HG02885 (cell line): ENCODE results near the gene TMED9.
"Not testable (repeated sequence)": the region's sequence is repeated elsewhere in the genome, so short reads cannot be mapped to it uniquely, and the experiment has no call there.

Source experiments
- ATAC-seq: cut with Tn5 transposase; IDR thresholded peaks from one replicate; pipeline ENCODE4 v1.9.1; 2021; ENCODE audit warnings: mild to moderate bottlenecking; ENCODE audit not compliant: unreplicated experiment, poor library complexity

Gene TMED9

GRCh38 chr5:177604656-177605055 is 12.7 kb downstream of the TMED9 start:
- ATAC-seq: no peak

GRCh38 chr5:177605078-177605477 is 13.1 kb downstream of the TMED9 start:
- no peak for ATAC-seq

GRCh38 chr5:177605667-177606066 is 13.7 kb downstream of the TMED9 start:
- no peak for ATAC-seq

GRCh38 chr5:177606071-177607051 is 14.4 kb downstream of the TMED9 start:
- no peak for ATAC-seq

- no peak for ATAC-seq
Measured at GRCh38 chr5:177607115-177607451, 15.1 kb downstream of the TMED9 start.

GRCh38 chr5:177607452-177608192 is 15.6 kb downstream of the TMED9 start:
- peak; percentile 56 for ATAC-seq

GRCh38 chr5:177608243-177609075 is 16.5 kb downstream of the TMED9 start:
- no peak for ATAC-seq

GRCh38 chr5:177609076-177610059 is 17.4 kb downstream of the TMED9 start:
- no peak for ATAC-seq

- ATAC-seq: no peak
Measured at GRCh38 chr5:177610131-177610769, 18.2 kb downstream of the TMED9 start.

- no peak for ATAC-seq
Measured at GRCh38 chr5:177610770-177611445, 18.9 kb downstream of the TMED9 start.

- ATAC-seq: no peak
Measured at GRCh38 chr5:177611446-177612214, 19.6 kb downstream of the TMED9 start.

GRCh38 chr5:177612215-177612673 is 20.2 kb downstream of the TMED9 start:
- no peak for ATAC-seq

- ATAC-seq: no peak
Measured at GRCh38 chr5:177620560-177620959, 28.6 kb downstream of the TMED9 start.

- ATAC-seq: not testable (repeated sequence)
Measured at GRCh38 chr5:177624172-177624571, 32.2 kb downstream of the TMED9 start.

GRCh38 chr5:177630186-177630585 is 38.2 kb downstream of the TMED9 start:
- not testable (repeated sequence) for ATAC-seq

GRCh38 chr5:177634912-177635311 is 42.9 kb downstream of the TMED9 start:
- not testable (repeated sequence) for ATAC-seq

GRCh38 chr5:177645462-177645861 is 53.5 kb downstream of the TMED9 start:
- ATAC-seq: not testable (repeated sequence)
